NB4 (cell line): ENCODE measurements around the gene PLA2G12A.
"Not testable (repeated sequence)": the region's sequence is repeated elsewhere in the genome, so short reads cannot be mapped to it uniquely, and the experiment has no call there.

Experiments used
- DNase-seq: peaks from one replicate; pipeline ENCODE4 v3.0.0; 2010; ENCODE audit warnings: low read depth
- H3K4me3 ChIP-seq: one replicate; pipeline ENCODE4 v1.5.1; 2011; ENCODE audit warnings: mild to moderate bottlenecking, low read depth, low read length, moderate library complexity
- MYC ChIP-seq: IDR thresholded peaks from 2 replicates; pipeline ENCODE4 v1.6.1; 2011; ENCODE audit warnings: low read depth, low read length
- POLR2A ChIP-seq: IDR thresholded peaks from 2 replicates; pipeline ENCODE4 v1.6.1; 2011; ENCODE audit warnings: mild to moderate bottlenecking; ENCODE audit not compliant: insufficient read length; ENCODE audit errors: extremely low read depth
- TF ChIP-seq, protein P1 (sequence below): IDR thresholded peaks from 2 replicates; pipeline ENCODE4 v1.6.1; 2011; ENCODE audit warnings: low read depth, low read length
- TF ChIP-seq, protein P2 (sequence below): IDR thresholded peaks from one replicate; pipeline ENCODE4 v1.5.1; 2012; ENCODE audit warnings: low read depth, low read length

Gene PLA2G12A

DNA sequence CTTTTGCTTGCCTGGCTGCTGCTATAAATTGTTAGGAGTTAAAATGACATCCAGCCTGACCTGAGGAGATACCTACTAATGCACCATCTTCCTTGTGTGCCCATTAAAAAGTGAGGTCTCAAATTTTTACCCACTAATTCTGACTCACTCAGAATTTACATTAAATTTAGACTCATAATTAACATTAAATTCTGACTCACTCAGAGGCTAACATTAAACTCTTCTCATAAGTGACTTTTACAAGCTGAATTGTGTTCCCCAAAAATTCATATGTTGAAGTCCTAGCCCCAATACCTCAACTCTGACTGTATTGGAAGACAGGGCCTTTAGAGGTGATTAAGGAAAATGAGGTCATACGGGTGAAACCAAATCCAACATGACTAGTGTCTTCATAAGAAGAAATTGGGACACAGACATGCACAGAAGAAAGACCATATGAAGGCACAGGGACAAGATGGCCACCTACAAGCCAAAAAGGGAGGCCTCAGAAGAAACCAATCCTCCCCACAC lies 38.4 kb downstream of the PLA2G12A start:
- H3K4me3 ChIP-seq: no peak overlapping the region
- TF ChIP-seq POLR2A (no peak), MYC (no peak)
- TF ChIP-seq, protein P1, sequence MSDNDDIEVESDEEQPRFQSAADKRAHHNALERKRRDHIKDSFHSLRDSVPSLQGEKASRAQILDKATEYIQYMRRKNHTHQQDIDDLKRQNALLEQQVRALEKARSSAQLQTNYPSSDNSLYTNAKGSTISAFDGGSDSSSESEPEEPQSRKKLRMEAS: no peak
- TF ChIP-seq, protein P2, sequence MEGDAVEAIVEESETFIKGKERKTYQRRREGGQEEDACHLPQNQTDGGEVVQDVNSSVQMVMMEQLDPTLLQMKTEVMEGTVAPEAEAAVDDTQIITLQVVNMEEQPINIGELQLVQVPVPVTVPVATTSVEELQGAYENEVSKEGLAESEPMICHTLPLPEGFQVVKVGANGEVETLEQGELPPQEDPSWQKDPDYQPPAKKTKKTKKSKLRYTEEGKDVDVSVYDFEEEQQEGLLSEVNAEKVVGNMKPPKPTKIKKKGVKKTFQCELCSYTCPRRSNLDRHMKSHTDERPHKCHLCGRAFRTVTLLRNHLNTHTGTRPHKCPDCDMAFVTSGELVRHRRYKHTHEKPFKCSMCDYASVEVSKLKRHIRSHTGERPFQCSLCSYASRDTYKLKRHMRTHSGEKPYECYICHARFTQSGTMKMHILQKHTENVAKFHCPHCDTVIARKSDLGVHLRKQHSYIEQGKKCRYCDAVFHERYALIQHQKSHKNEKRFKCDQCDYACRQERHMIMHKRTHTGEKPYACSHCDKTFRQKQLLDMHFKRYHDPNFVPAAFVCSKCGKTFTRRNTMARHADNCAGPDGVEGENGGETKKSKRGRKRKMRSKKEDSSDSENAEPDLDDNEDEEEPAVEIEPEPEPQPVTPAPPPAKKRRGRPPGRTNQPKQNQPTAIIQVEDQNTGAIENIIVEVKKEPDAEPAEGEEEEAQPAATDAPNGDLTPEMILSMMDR: no peak
- no peak for DNase-seq

DNA sequence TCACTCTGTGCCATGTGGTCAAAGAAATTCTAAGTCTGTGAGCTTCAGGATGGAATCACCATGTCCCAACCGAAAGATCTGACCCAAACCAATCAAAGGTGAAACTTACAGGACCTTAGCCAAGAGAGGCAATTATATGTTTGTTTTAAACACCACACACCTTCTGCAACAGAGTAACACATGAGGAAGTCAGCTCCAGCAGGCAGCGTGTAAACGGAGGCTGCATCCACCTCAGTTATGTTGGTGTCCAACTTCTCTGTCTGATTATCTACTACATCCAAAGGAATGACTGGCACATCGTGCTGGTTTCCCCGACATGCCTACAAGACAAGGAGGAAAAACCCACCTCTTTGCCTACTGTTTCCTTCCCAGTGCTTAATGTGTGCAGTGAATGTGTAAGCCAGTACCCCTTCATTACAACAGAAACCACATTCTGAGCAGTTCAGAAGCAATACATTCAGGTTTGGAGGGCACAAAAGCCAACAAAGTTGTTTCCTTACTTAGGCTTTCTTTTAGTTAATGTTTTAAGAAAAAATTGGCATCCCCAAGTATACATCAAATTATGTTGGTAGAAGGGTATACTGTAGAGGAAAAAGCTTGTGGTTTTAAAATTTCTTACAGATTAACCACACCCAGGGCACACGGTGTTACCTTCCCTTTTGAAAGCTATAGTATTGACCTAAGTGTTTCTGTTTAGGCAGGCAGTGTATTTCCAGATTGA lies 39.0 kb downstream of the PLA2G12A start:
- TF ChIP-seq, protein P2: no peak
- TF ChIP-seq, protein P1: no peak
- TF ChIP-seq MYC: no peak
- no peak for TF ChIP-seq POLR2A
- no peak overlapping the region for H3K4me3 ChIP-seq
- no peak for DNase-seq

DNA sequence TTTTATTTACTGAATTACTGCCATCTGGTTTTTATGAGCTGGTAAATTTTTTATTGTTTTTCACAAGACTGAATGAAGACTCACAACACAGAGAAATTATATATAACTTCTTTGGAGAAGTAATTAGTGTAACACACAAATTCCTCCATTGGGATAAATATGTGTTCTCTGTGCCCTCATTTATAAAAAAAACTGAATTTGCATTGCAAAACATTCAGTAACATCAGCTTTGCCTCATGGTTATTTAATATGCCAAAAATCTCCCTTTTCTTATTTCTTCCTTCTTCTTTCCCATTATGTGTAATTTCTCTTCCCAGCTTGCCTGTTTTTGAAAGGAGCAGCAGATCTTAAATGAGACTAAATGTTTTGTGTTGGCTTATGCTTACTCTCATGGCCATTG lies 45.1 kb downstream of the PLA2G12A start:
- no peak overlapping the region for H3K4me3 ChIP-seq
- TF ChIP-seq, protein P1: no peak
- TF ChIP-seq, protein P2: no peak
- no peak for TF ChIP-seq POLR2A
- no peak for TF ChIP-seq MYC
- DNase-seq: no peak

DNA sequence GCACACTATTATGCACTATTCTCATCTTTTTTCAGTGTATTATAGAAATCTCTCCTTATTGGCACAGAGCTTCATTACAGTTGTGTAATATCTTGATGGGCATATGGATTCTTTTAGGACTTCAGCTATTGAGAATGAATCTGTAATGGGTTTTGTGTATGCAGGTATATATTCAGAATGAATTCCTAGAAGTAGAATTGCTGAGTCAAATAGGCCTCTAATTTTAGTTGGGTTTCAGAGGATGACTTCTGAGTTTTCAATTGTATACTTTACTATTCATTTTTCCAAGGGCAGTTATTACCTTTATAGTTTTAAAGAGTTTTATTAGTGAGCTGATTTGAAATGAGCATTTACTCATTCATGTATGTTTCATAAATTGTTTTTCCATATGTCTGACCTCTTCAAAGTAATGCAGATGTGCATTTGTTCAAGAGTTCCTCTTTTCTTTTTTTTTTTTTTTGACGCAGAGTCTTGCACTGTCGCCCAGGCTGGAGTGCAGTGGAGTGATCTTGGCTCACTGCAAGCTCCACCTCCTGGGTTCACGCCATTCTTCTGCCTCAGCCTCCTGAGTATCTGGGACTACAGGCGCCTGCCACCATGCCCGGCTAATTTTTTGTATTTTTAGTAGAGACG lies 46.1 kb downstream of the PLA2G12A start:
- TF ChIP-seq, protein P1: no peak
- TF ChIP-seq POLR2A: no peak
- no peak for TF ChIP-seq MYC
- TF ChIP-seq, protein P2: no peak
- no peak for DNase-seq
- no peak overlapping the region for H3K4me3 ChIP-seq

DNA sequence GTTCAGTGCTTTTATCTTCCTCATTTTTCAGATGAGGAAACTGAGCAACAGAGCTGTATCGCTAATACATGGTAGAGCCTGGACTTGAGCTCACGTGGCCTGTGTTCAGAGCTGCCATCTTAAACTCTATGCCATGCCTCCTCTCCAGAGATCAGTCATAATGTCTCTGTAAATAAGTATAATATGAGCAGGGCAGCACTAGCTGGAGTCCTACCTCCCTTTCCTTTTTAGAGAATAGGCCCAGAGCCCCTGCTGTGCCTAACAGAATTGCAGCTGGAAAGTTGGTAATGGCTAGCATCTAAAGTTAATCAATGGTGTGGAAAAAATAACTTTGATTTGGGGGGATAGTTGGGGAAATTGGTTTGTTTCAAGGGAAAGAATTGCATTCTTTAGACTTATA lies 47.0 kb downstream of the PLA2G12A start:
- no peak for DNase-seq
- H3K4me3 ChIP-seq: no peak overlapping the region
- TF ChIP-seq, protein P1: no peak
- no peak for TF ChIP-seq MYC
- TF ChIP-seq, protein P2: no peak
- no peak for TF ChIP-seq POLR2A

DNA sequence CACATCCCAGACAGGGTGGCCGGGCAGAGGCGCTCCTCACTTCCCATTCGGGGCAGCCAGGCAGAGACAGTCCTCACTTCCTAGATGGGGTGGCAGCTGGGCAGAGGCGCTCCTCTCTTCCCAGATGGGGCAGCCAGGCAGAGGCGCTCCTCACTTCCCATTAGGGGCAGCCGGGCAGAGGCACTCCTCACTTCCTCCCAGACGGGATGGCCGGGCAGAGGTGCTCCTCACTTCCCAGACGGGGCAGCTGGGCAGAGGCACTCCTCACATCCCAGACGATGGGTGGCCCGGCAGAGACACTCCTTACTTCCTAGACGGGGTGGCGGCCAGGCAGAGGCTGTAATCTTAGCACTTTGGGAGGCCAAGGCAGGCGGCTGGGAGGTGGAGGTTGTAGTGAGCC lies 50.9 kb downstream of the PLA2G12A start:
- DNase-seq, H3K4me3 ChIP-seq: not testable (repeated sequence)

DNA sequence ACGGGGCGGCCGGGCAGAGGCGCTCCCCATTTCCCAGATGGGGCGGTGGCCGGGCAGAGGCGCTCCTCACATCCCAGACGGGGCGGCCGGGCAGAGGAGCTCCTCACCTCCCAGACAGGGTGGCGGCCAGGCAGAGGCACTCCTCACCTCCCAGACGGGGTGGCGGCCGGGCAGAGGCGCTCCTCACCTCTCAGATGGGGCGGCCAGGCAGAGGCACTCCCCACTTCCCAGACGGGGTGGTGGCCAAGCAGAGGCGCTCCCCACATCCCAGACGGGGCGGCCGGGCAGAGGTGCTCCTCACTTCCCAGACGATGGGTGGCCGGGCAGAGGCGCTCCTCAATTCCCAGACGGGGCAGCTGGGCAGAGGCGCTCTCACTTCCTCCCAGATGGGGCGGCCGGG lies 51.4 kb downstream of the PLA2G12A start:
- not testable (repeated sequence) for H3K4me3 ChIP-seq, DNase-seq
